Fibroblast of lung (primary cell): ENCODE results near the gene PLOD2.

Experiments
- CTCF ChIP-seq, 2 donors: IDR thresholded peaks in 1 of 2; conservative IDR thresholded peaks in 1 of 2; 1 replicate in 1 of 2; 2 replicates in 1 of 2; pipeline ENCODE4 v1.5.1; 2011 to 2012; ENCODE audit warnings: low read length in 2 of 2, control low read depth in 1 of 2, inconsistent platforms in 1 of 2, low read depth in 1 of 2, mild to moderate bottlenecking in 1 of 2
- EZH2 ChIP-seq: IDR thresholded peaks from 2 replicates; pipeline ENCODE4 v1.5.1; 2012; ENCODE audit warnings: low read length, control low read depth, mild to moderate bottlenecking; ENCODE audit errors: missing control alignments

- TF ChIP-seq CTCF (conservative IDR thresholded peaks at IDR 0.05 in 1 of 2, IDR thresholded peaks at IDR 0.05 in 1 of 2; ENCODE audit: low read depth in 1 of 2, low read length in 2 of 2) (no peak), EZH2 (no peak)
Observed at GRCh38 chr3:146159037-146159436, 1.9 kb downstream of the PLOD2 start.
